ENCODE data around the gene ZNF784. TPM values are rescaled to one million over a fixed set of nuclear protein-coding genes. Genes with fewer than 3 reads are reported as not detected.

ZNF784 gene
- total and polyA plus RNA-seq, 9 of the 15 experiments (the other 6 are each of a cell fraction or from before 2014, with no cell fraction given), result 0.14 to 6.1 (median 2.1) TPM

- TF ChIP-seq SMARCE1 (IDR thresholded peaks at IDR 0.05) (peak; percentile 17; the same call in 1 of the 2 replicates), NR3C1 (CRISPR knock-in tag; IDR thresholded peaks at IDR 0.05) (no peak), LCOR (CRISPR knock-in tag; IDR thresholded peaks at IDR 0.05) (peak; percentile 67; the same call in 1 of the 2 replicates), E2F8 (IDR thresholded peaks at IDR 0.05; ENCODE audit: low read depth, partially characterized antibody) (no peak), TCF7 (IDR thresholded peaks at IDR 0.05; ENCODE audit: borderline replicate concordance) (no peak), MEF2D (tag; conservative IDR thresholded peaks at IDR 0.05; ENCODE audit: low read depth) (no peak), EGR1 (conservative IDR thresholded peaks at IDR 0.05) (peak; percentile 65), COPS2 (conservative IDR thresholded peaks at IDR 0.05) (no peak), MITF (IDR thresholded peaks at IDR 0.05) (no peak), TAF1 (IDR thresholded peaks at IDR 0.05; ENCODE audit: control insufficient read depth, extremely low read depth, insufficient read depth, low read length, severe bottlenecking) (peak; percentile 98), KDM5B (IDR thresholded peaks at IDR 0.05; ENCODE audit: insufficient replicate concordance, low read depth, low read length) (peak; percentile 85), MAFG (tag; conservative IDR thresholded peaks at IDR 0.05) (no peak), NFXL1 (CRISPR knock-in tag; IDR thresholded peaks at IDR 0.05) (no peak), TARDBP (IDR thresholded peaks at IDR 0.05) (no peak), BRD4 (IDR thresholded peaks at IDR 0.05) (no peak), TAF7 (tag; IDR thresholded peaks at IDR 0.05) (peak; percentile 94), ZKSCAN8 (CRISPR knock-in tag; IDR thresholded peaks at IDR 0.05) (no peak), TBL1XR1 (IDR thresholded peaks at IDR 0.05; ENCODE audit: low read length in 2 of 2) (peak in 1 of 2 experiments; percentile 51; a peak in 1 of 4 replicates), ETS2 (tag; IDR thresholded peaks at IDR 0.05; ENCODE audit: borderline replicate concordance, poor library complexity, severe bottlenecking) (no peak), MAX (CRISPR knock-in tag; IDR thresholded peaks at IDR 0.05) (peak; percentile 35; the same call in 1 of the 2 replicates), BMI1 (IDR thresholded peaks at IDR 0.05; ENCODE audit: low read length) (no peak), TFAP4 (CRISPR knock-in tag; IDR thresholded peaks at IDR 0.05; ENCODE audit: borderline replicate concordance) (0 out of 2 replicates have a peak, but pooled peaks have one; percentile 57), ZFP36 (IDR thresholded peaks at IDR 0.05; ENCODE audit: low read depth, low read length, partially characterized antibody) (no peak), EHMT2 (IDR thresholded peaks at IDR 0.05) (no peak)
Measured at GRCh38 chr19:55624109-55625003, at the start of gene ZNF784 (continued).

Data from K562 (cell line).